MCF 10A (cell line): ENCODE measurements around the gene TAF4. TPM values are rescaled to one million over a fixed set of nuclear protein-coding genes. Genes with fewer than 3 reads are reported as not detected.

ENCODE experiments used
- BruUV-seq: library from RNA; stranded (reverse); fragments of 400-500 nt; replicated peaks from 2 replicates; lab custom pipeline; 2021; lab: Mats Ljungman, UMichigan
- CTCF ChIA-PET: fragments of 300-600 bp; sonication (Branson Sonifier 250); formaldehyde crosslinking; extraction: SDS; loops from one replicate; lab custom pipeline; 2021; ENCODE audit warnings: antibody characterized with exemption, inconsistent platforms; lab: Yijun Ruan, JAX
- POLR2A ChIA-PET: fragments of 300-600, 350-650 bp; sonication (Branson Sonifier 250); formaldehyde crosslinking; extraction: SDS; loops from one replicate; lab custom pipeline; 2020; ENCODE audit warnings: antibody characterized with exemption, inconsistent platforms; lab: Yijun Ruan, JAX
- DNase-seq: peaks from one replicate; pipeline ENCODE4 v3.0.0-alpha.2; 2018; ENCODE audit not compliant: unreplicated experiment
- H3K27ac Mint-ChIP-seq: one replicate; pipeline ENCODE4 v1.8.0; 2022; ENCODE audit warnings: mild to moderate bottlenecking, low read depth, mixed read lengths; ENCODE audit not compliant: unreplicated experiment
- H3K27me3 Mint-ChIP-seq: one replicate; pipeline ENCODE4 v1.8.0; 2022; ENCODE audit warnings: mixed read lengths; ENCODE audit not compliant: insufficient read depth, unreplicated experiment
- H3K36me3 Mint-ChIP-seq: one replicate; pipeline ENCODE4 v1.8.0; 2022; ENCODE audit warnings: mild to moderate bottlenecking, moderate library complexity, mixed read lengths; ENCODE audit not compliant: insufficient read depth, unreplicated experiment
- H3K4me1 Mint-ChIP-seq: one replicate; pipeline ENCODE4 v1.8.0; 2022; ENCODE audit warnings: mixed read lengths; ENCODE audit not compliant: insufficient read depth, unreplicated experiment
- H3K4me3 Mint-ChIP-seq: one replicate; pipeline ENCODE4 v1.8.0; 2022; ENCODE audit warnings: mild to moderate bottlenecking, moderate library complexity, mixed read lengths; ENCODE audit not compliant: unreplicated experiment
- H3K9me3 Mint-ChIP-seq: one replicate; pipeline ENCODE4 v1.8.0; 2022; ENCODE audit warnings: mixed read lengths; ENCODE audit not compliant: unreplicated experiment
- intact Hi-C: fragments of 100-400 bp; cut with micrococcal nuclease; formaldehyde crosslinking; loops from 2 replicates; pipeline ENCODE4 v1.14.1; 2022
- total RNA-seq: library from RNA; stranded (reverse); gene quantifications from 2 replicates; pipeline ENCODE4 v1.2.3, GENCODE V29; 2022
- TF ChIP-seq, protein P1 (sequence below): fragments of 200-600 bp; IDR thresholded peaks from one replicate; pipeline ENCODE4 v1.8.0; 2022; ENCODE audit warnings: antibody characterized with exemption, mild to moderate bottlenecking; ENCODE audit not compliant: unreplicated experiment

TAF4 gene
- total RNA-seq, 1 experiment from 2014 or later = 15.9 TPM

GRCh38 chr20:62111148-62111547 is 45.5 kb upstream of the TAF4 start:
- intact Hi-C loops = no loop called here
- CTCF ChIA-PET = interaction anchor here (1.7 kb wide), 1 partner anchor 10 kb away, joined by 6 read pairs; no protein-coding TSS in a partner anchor
- Mint-ChIP-seq H3K9me3 (peaks cover 40% of the 10 kb centered on the region), H3K4me3 (no peak overlapping the region), H3K27ac (no peak overlapping the region), H3K36me3 (peaks cover 6% of the 10 kb centered on the region), H3K4me1 (no peaks in the 10 kb centered on the region), H3K27me3 (no peaks in the 10 kb centered on the region)
- TF ChIP-seq, protein P1, sequence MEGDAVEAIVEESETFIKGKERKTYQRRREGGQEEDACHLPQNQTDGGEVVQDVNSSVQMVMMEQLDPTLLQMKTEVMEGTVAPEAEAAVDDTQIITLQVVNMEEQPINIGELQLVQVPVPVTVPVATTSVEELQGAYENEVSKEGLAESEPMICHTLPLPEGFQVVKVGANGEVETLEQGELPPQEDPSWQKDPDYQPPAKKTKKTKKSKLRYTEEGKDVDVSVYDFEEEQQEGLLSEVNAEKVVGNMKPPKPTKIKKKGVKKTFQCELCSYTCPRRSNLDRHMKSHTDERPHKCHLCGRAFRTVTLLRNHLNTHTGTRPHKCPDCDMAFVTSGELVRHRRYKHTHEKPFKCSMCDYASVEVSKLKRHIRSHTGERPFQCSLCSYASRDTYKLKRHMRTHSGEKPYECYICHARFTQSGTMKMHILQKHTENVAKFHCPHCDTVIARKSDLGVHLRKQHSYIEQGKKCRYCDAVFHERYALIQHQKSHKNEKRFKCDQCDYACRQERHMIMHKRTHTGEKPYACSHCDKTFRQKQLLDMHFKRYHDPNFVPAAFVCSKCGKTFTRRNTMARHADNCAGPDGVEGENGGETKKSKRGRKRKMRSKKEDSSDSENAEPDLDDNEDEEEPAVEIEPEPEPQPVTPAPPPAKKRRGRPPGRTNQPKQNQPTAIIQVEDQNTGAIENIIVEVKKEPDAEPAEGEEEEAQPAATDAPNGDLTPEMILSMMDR = no peak
- POLR2A ChIA-PET = interaction anchor here (0.6 kb wide), 1 partner anchor 114 kb away, joined by 4 read pairs; no protein-coding TSS in a partner anchor
- no TSS peak for BruUV-seq
- DNase-seq = no peak

- ChIA-PET CTCF (interaction anchor here (0.9 kb wide), 1 partner anchor 95 kb away, joined by 3 read pairs; no protein-coding TSS in a partner anchor), POLR2A (no interaction called here)
- H3K27ac Mint-ChIP-seq = no peak overlapping the region
Observed at GRCh38 chr20:62105592-62105991, 39.9 kb upstream of the TAF4 start.

DNA sequence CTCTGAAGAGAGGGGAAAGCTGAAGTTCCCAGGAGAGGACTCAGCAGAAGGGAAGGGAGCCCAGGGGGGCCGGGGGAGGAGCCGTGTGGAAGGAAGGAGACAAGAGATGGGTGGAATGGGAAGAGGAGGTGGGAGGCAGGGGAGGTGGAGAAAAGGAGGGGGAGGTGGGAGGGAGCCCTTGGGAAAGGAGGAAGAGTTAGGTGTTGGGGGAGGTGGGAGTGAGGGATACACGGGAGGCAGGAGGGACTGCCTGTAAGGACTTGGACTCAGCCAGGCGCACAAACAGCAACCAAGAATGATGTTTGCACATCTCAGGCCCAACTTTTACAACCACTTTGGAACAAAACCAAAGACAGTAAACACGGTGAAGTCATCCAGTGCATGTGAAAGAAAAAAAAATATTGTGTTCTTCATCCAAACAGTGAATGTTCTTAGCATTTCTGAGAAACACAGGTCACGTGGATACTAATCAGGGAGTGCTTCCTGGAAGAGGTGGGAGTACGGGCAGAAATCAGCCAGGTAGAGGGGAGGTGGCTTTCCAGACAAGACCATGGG is 39.2 kb upstream of the TAF4 start:
- ChIA-PET CTCF (no interaction called here), POLR2A (no interaction called here)
- Mint-ChIP-seq H3K27ac (no peak overlapping the region), H3K9me3 (peaks cover 50% of the 10 kb centered on the region), H3K27me3 (no peaks in the 10 kb centered on the region), H3K36me3 (no peaks in the 10 kb centered on the region), H3K4me1 (no peaks in the 10 kb centered on the region), H3K4me3 (no peak overlapping the region)
- TF ChIP-seq, protein P1 = no peak
- BruUV-seq = no TSS peak
- DNase-seq = no peak
- intact Hi-C loops = no loop called here

More at GRCh38 chr20:62105592-62105991, 39.9 kb upstream of the TAF4 start:
- TF ChIP-seq, protein P1 = no peak
- Mint-ChIP-seq H3K4me3 (no peak overlapping the region), H3K4me1 (no peaks in the 10 kb centered on the region), H3K27me3 (no peaks in the 10 kb centered on the region), H3K36me3 (no peaks in the 10 kb centered on the region), H3K9me3 (peaks cover 52% of the 10 kb centered on the region)
- no TSS peak for BruUV-seq
- no peak for DNase-seq
- intact Hi-C loops = no loop called here

DNA sequence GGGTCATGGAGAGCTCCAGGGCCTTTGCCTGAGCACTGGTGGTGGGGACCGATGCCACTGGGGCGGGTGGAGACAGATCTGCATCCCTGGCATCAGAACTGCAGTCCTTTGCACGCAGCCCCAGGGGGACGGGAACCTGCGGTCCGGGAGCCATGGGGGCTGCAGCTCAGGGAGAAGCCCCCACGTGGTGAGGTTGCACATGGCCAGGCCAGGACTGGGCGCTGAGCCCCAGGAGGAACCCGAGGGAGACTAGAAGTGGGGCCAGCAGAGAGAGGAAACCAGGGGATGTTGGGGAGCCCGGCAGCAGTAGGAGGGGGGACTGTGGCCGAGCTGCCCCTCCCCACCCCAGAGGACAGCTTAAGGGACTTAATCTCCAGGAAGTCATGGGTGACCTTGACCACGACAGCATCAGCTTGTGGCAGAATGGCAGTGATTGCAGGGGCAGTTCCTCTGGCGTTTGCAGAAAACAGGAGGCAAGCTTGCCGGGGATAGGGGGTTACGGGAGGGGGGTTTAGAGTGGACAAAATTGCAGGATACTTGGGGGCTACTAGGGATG is 38.6 kb upstream of the TAF4 start:
- CTCF ChIA-PET = interaction anchor here (1.2 kb wide), 1 partner anchor 11 kb away, joined by 3 read pairs; no protein-coding TSS in a partner anchor
- peaks cover 49% of the 10 kb centered on the region for H3K9me3 Mint-ChIP-seq
- DNase-seq = no peak
- POLR2A ChIA-PET = no interaction called here
- no peak overlapping the region for H3K27ac Mint-ChIP-seq
- no peaks in the 10 kb centered on the region for H3K27me3 Mint-ChIP-seq
- TF ChIP-seq, protein P1 = no peak
- H3K36me3 Mint-ChIP-seq = no peaks in the 10 kb centered on the region
- H3K4me1 Mint-ChIP-seq = no peaks in the 10 kb centered on the region
- H3K4me3 Mint-ChIP-seq = no peak overlapping the region
- no TSS peak for BruUV-seq
- intact Hi-C loops = no loop called here
